CD8-positive, alpha-beta memory T cell (primary cell): ENCODE results near the gene NWD2. TPM values are rescaled to one million over a fixed set of nuclear protein-coding genes. Genes with fewer than 3 reads are reported as not detected.

ENCODE experiments used
- CTCF ChIA-PET: fragments of 350-600 bp; sonication (Branson Sonifier 250); formaldehyde crosslinking; loops from one replicate; lab custom pipeline; 2021; ENCODE audit warnings: antibody characterized with exemption; lab: Charles Lee
- POLR2A ChIA-PET: fragments of 350-600 bp; sonication (Branson Sonifier 250); formaldehyde crosslinking; loops from one replicate; lab custom pipeline; 2021; ENCODE audit warnings: antibody characterized with exemption; lab: Charles Lee
- DNase-seq, 5 donors: peaks; one replicate each; pipeline versions ENCODE4 v3.0.0 to v3.0.0-alpha.2; 2020 to 2022; ENCODE audit warnings: mixed read lengths in 1 of 5
- H3K27ac ChIP-seq: one replicate; pipeline ENCODE4 v1.7.0; 2013; ENCODE audit warnings: low read depth, mild to moderate bottlenecking, low read length, moderate library complexity
- H3K27me3 ChIP-seq: 2 replicates; pipeline ENCODE4 v1.7.0; 2013; ENCODE audit warnings: low read length, mild to moderate bottlenecking; ENCODE audit not compliant: insufficient read depth, poor library complexity, severe bottlenecking
- H3K36me3 ChIP-seq: 2 replicates; pipeline ENCODE4 v1.7.0; 2013; ENCODE audit warnings: mild to moderate bottlenecking, low read length, moderate library complexity; ENCODE audit not compliant: insufficient read depth
- H3K4me1 ChIP-seq: 2 replicates; pipeline ENCODE4 v1.7.0; 2013; ENCODE audit warnings: mild to moderate bottlenecking, low read length, moderate library complexity; ENCODE audit not compliant: insufficient read depth
- H3K4me3 ChIP-seq: 2 replicates; pipeline ENCODE4 v1.7.0; 2013; ENCODE audit warnings: mild to moderate bottlenecking, low read length
- H3K9me3 ChIP-seq: 2 replicates; pipeline ENCODE4 v1.7.0; 2013; ENCODE audit warnings: mild to moderate bottlenecking, low read length
- H3K27ac Mint-ChIP-seq, 8 donors: one replicate each; pipeline ENCODE4 v1.8.0; 2020 to 2021; ENCODE audit warnings: mixed read lengths in 8 of 8, mild to moderate bottlenecking in 6 of 8, inconsistent platforms in 3 of 8, moderate library complexity in 3 of 8
- H3K27me3 Mint-ChIP-seq, 2 donors: one replicate each; pipeline ENCODE4 v1.8.0; 2020 to 2021; ENCODE audit warnings: mixed read lengths in 2 of 2, mild to moderate bottlenecking in 1 of 2, moderate library complexity in 1 of 2
- H3K36me3 Mint-ChIP-seq, 3 donors: one replicate each; pipeline ENCODE4 v1.8.0; 2020 to 2021; ENCODE audit warnings: mixed read lengths in 3 of 3, inconsistent platforms in 1 of 3, mild to moderate bottlenecking in 1 of 3
- H3K4me1 Mint-ChIP-seq, 3 donors: one replicate each; pipeline ENCODE4 v1.8.0; 2020 to 2021; ENCODE audit warnings: mixed read lengths in 3 of 3, inconsistent platforms in 1 of 3, mild to moderate bottlenecking in 1 of 3
- H3K4me3 Mint-ChIP-seq, 7 donors: one replicate each; pipeline ENCODE4 v1.8.0; 2020 to 2021; ENCODE audit warnings: mixed read lengths in 7 of 7, mild to moderate bottlenecking in 6 of 7, moderate library complexity in 4 of 7, inconsistent platforms in 2 of 7
- H3K9me3 Mint-ChIP-seq, 5 donors: one replicate each; pipeline ENCODE4 v1.8.0; 2020 to 2022; ENCODE audit warnings: mixed read lengths in 5 of 5, mild to moderate bottlenecking in 3 of 5, moderate library complexity in 2 of 5, inconsistent platforms in 1 of 5
- polyA plus RNA-seq: library from polyadenylated mRNA; unstranded; fragments of 300-500 nt; fragmentation: Illumina TruSeq; gene quantifications from one replicate; pipeline ENCODE4 v1.2.3, GENCODE V29; 2021
- total RNA-seq, 2 experiments: library from RNA; stranded (reverse); gene quantifications; one replicate each; pipeline ENCODE4 v1.2.3, GENCODE V29; 2021

NWD2 gene
- total and polyA plus RNA-seq, 3 experiments from 2014 or later, result not detected

- H3K9me3 ChIP-seq, result no peaks in the 10 kb centered on the region
- H3K27me3 Mint-ChIP-seq, result peaks cover 5 to 43% of the 10 kb centered on the region in 2 donors
- H3K4me1 Mint-ChIP-seq, result no peaks in the 10 kb centered on the region
- H3K27ac Mint-ChIP-seq, result no peak overlapping the region
- no peaks in the 10 kb centered on the region for H3K36me3 ChIP-seq
- H3K4me3 Mint-ChIP-seq, result no peak overlapping the region
- no peaks in the 10 kb centered on the region for H3K27me3 ChIP-seq
- peaks cover 0 to 3% (median 2%) of the 10 kb centered on the region in 5 donors for H3K9me3 Mint-ChIP-seq
- H3K36me3 Mint-ChIP-seq, result no peaks in the 10 kb centered on the region
- no peaks in the 10 kb centered on the region for H3K4me1 ChIP-seq
- DNase-seq, result no peak
- ChIA-PET CTCF (no interaction called here), POLR2A (no interaction called here)
- no peak overlapping the region for H3K4me3 ChIP-seq
- H3K27ac ChIP-seq, result no peak overlapping the region
Observed at GRCh38 chr4:37478151-37478550, 233.6 kb downstream of the NWD2 start.

DNA sequence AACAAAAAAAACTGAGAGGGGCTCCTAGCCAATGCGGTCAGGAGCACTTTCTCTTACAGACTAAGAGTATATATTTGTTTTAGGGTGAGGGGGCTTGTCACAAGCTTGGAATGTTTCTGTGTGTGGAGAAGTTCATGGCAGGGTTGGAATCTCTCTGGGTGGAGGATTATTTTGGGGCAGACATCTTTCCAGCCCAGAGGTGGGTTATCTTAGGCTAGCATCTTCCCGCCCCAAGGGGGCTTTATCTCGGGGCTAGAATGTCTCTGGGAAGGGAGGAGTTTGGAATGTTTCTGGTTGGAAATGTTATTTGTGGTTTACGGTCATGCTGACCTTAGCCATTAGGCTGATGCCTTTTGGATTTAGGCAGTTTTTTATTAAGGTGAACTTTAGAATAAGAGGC, 236.0 kb downstream of the NWD2 start:
- H3K9me3 Mint-ChIP-seq, result peaks cover 0 to 3% (median 2%) of the 10 kb centered on the region in 5 donors
- Histone ChIP-seq H3K36me3 (no peaks in the 10 kb centered on the region), H3K4me3 (no peak overlapping the region), H3K4me1 (no peaks in the 10 kb centered on the region), H3K27ac (no peak overlapping the region), H3K9me3 (no peaks in the 10 kb centered on the region), H3K27me3 (no peaks in the 10 kb centered on the region)
- H3K4me3 Mint-ChIP-seq, result no peak overlapping the region
- ChIA-PET CTCF (no interaction called here), POLR2A (no interaction called here)
- H3K4me1 Mint-ChIP-seq, result no peaks in the 10 kb centered on the region
- no peak overlapping the region for H3K27ac Mint-ChIP-seq
- no peaks in the 10 kb centered on the region for H3K36me3 Mint-ChIP-seq
- DNase-seq, result no peak
- H3K27me3 Mint-ChIP-seq, result peaks cover 5 to 42% of the 10 kb centered on the region in 2 donors

DNA sequence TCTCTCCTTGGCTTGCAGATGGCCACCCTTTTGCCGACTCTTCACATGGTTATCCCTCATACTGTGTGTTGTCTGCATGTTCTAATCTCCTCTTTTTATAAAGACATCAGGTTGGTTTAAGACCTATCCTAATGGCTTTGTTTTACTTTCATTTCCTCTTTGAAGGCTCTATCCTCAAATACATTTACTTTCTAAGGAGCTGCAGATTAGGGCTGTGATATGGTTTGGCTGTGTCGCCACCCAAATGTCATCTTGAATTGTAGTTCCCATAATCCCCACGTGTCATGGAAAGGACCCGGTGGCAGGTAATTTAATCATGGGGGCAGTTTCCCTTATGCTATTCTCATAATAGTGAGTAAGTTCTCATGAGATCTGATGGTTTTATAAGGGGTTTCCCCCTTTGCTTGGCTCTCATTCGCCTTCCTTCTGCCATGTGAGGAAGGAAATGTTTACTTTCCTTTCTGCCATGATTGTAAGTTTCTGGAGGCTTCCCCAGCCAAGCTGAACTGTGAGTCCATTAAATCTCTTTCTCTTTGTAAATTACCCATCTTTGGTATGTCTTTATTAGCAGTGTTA, 237.1 kb downstream of the NWD2 start:
- ChIA-PET CTCF (no interaction called here), POLR2A (no interaction called here)
- no peaks in the 10 kb centered on the region for H3K9me3 ChIP-seq
- Mint-ChIP-seq H3K4me1 (no peaks in the 10 kb centered on the region), H3K36me3 (no peaks in the 10 kb centered on the region), H3K4me3 (no peak overlapping the region), H3K27ac (no peak overlapping the region), H3K27me3 (peaks cover 5 to 36% of the 10 kb centered on the region in 2 donors), H3K9me3 (peaks cover 0 to 5% (median 2%) of the 10 kb centered on the region in 5 donors)
- no peaks in the 10 kb centered on the region for H3K36me3 ChIP-seq
- H3K27ac ChIP-seq, result no peak overlapping the region
- DNase-seq, result no peak
- H3K4me1 ChIP-seq, result no peaks in the 10 kb centered on the region
- H3K27me3 ChIP-seq, result no peaks in the 10 kb centered on the region
- no peak overlapping the region for H3K4me3 ChIP-seq

- Mint-ChIP-seq H3K4me1 (no peaks in the 10 kb centered on the region), H3K36me3 (no peaks in the 10 kb centered on the region), H3K27ac (no peak overlapping the region), H3K4me3 (no peak overlapping the region), H3K27me3 (peaks cover 5 to 33% of the 10 kb centered on the region in 2 donors), H3K9me3 (peaks cover 0 to 7% (median 2%) of the 10 kb centered on the region in 5 donors)
- CTCF ChIA-PET, result no interaction called here
- POLR2A ChIA-PET, result no interaction called here
- H3K9me3 ChIP-seq, result no peaks in the 10 kb centered on the region
- no peaks in the 10 kb centered on the region for H3K36me3 ChIP-seq
- no peak overlapping the region for H3K27ac ChIP-seq
- no peak for DNase-seq
- H3K4me1 ChIP-seq, result no peaks in the 10 kb centered on the region
- H3K4me3 ChIP-seq, result no peak overlapping the region
- no peaks in the 10 kb centered on the region for H3K27me3 ChIP-seq
Observed at GRCh38 chr4:37482236-37482913, 237.8 kb downstream of the NWD2 start.

- H3K9me3 Mint-ChIP-seq, result peaks cover 0 to 7% (median 2%) of the 10 kb centered on the region in 5 donors
- Histone ChIP-seq H3K4me3 (no peak overlapping the region), H3K4me1 (no peaks in the 10 kb centered on the region), H3K36me3 (no peaks in the 10 kb centered on the region), H3K9me3 (no peaks in the 10 kb centered on the region), H3K27me3 (no peaks in the 10 kb centered on the region), H3K27ac (no peak overlapping the region)
- POLR2A ChIA-PET, result no interaction called here
- CTCF ChIA-PET, result no interaction called here
- peaks cover 3 to 34% of the 10 kb centered on the region in 2 donors for H3K27me3 Mint-ChIP-seq
- no peaks in the 10 kb centered on the region for H3K4me1 Mint-ChIP-seq
- no peak for DNase-seq
- H3K36me3 Mint-ChIP-seq, result no peaks in the 10 kb centered on the region
- no peak overlapping the region for H3K27ac Mint-ChIP-seq
- H3K4me3 Mint-ChIP-seq, result no peak overlapping the region
Observed at GRCh38 chr4:37483610-37484009, 239.1 kb downstream of the NWD2 start.

GRCh38 chr4:37486166-37486565, 241.6 kb downstream of the NWD2 start:
- Mint-ChIP-seq H3K9me3 (peaks cover 0 to 7% (median 2%) of the 10 kb centered on the region in 5 donors), H3K4me3 (no peak overlapping the region), H3K27ac (no peak overlapping the region), H3K4me1 (no peaks in the 10 kb centered on the region), H3K27me3 (peaks cover 2 to 19% of the 10 kb centered on the region in 2 donors), H3K36me3 (no peaks in the 10 kb centered on the region)
- H3K9me3 ChIP-seq, result no peaks in the 10 kb centered on the region
- DNase-seq, result no peak
- POLR2A ChIA-PET, result no interaction called here
- no peaks in the 10 kb centered on the region for H3K36me3 ChIP-seq
- no peaks in the 10 kb centered on the region for H3K4me1 ChIP-seq
- no peaks in the 10 kb centered on the region for H3K27me3 ChIP-seq
- H3K4me3 ChIP-seq, result no peak overlapping the region
- no peak overlapping the region for H3K27ac ChIP-seq
- CTCF ChIA-PET, result no interaction called here

DNA sequence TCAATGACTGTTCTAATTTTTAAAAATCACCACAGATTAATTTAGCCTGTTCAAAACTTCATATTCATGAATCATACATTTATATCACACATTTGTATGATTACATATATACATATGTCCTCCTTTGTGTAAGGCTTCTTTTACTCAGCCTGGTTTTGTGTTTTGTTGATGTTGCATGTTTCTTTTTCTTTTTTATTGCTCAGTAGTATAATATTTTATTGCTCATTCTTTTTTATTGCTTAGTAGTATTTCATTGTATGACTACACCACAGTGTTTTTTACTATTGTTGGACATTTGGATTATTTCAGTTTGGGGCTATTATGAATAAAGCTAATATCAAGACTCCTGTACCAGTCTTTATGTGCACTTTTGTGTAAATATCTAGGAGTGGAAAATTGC, 243.1 kb downstream of the NWD2 start:
- Histone ChIP-seq H3K4me1 (no peaks in the 10 kb centered on the region), H3K36me3 (no peaks in the 10 kb centered on the region), H3K27me3 (no peaks in the 10 kb centered on the region), H3K9me3 (no peaks in the 10 kb centered on the region), H3K4me3 (no peak overlapping the region), H3K27ac (no peak overlapping the region)
- Mint-ChIP-seq H3K4me3 (no peak overlapping the region), H3K4me1 (no peaks in the 10 kb centered on the region), H3K9me3 (peaks cover 0 to 7% (median 0%) of the 10 kb centered on the region in 5 donors), H3K27ac (no peak overlapping the region), H3K27me3 (peaks cover 2 to 14% of the 10 kb centered on the region in 2 donors), H3K36me3 (no peaks in the 10 kb centered on the region)
- DNase-seq, result no peak
- ChIA-PET POLR2A (no interaction called here), CTCF (no interaction called here)

DNA sequence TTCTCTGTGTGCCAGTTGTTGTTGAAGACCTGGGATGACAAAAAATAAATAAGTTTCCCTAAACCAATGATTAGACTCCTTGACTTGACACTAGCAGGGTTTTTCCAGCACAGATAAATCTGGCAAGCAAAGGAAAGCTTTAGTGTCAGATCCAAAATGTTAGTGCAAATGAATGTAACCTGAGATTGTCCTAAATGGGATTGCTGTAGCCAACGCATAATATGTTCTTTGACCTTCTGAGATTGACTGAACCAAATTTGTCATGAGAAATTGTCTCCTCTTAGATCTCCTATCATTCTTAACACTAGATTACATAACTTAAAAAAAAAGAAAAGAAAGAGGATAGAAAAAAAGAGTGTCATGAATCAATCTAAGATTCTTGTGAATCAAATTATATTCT, 245.2 kb downstream of the NWD2 start:
- Mint-ChIP-seq H3K4me3 (no peak overlapping the region), H3K9me3 (peaks cover 0 to 19% (median 1%) of the 10 kb centered on the region in 5 donors), H3K36me3 (no peaks in the 10 kb centered on the region), H3K27ac (no peak overlapping the region), H3K4me1 (no peaks in the 10 kb centered on the region), H3K27me3 (peaks cover 5 to 16% of the 10 kb centered on the region in 2 donors)
- CTCF ChIA-PET, result no interaction called here
- Histone ChIP-seq H3K36me3 (no peaks in the 10 kb centered on the region), H3K4me3 (no peak overlapping the region), H3K4me1 (no peaks in the 10 kb centered on the region), H3K9me3 (no peaks in the 10 kb centered on the region), H3K27ac (no peak overlapping the region), H3K27me3 (no peaks in the 10 kb centered on the region)
- POLR2A ChIA-PET, result no interaction called here
- no peak for DNase-seq
